Measurements from ENCODE around the gene ROCK2.

DNA sequence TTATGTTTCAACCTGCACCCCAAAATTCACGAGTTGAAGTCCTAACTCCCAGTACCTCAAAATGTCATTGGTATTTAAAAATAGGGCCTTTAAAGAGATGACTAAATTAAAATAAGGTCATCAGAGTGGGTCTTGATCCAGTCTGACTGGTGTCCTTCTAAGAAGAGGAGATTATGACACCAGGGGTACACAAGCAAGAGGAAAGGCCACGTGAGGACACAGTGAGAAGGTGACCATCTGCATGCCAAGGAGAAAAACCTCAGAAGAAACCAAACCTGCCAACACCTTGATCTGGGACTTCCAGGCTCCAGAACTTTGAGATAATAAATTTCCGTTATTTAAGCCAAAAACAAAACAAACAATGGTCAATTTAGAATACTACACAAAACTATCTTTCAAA, 22.6 kb downstream of the ROCK2 start:
- no peak for TF ChIP-seq CTCF (IDR thresholded peaks at IDR 0.05; ENCODE audit: poor library complexity)
- no peak for TF ChIP-seq EZH2phosphoT487 (IDR thresholded peaks at IDR 0.05; ENCODE audit: low read depth, severe bottlenecking, unreplicated experiment)
- no peak for TF ChIP-seq EZH2 (IDR thresholded peaks at IDR 0.05; ENCODE audit: borderline replicate concordance)
